H1 (cell line): ENCODE results near the gene MTCL3.

Experiments used
- CTCF ChIA-PET: fragments of 300-600 bp; sonication (Branson Sonifier 250); formaldehyde crosslinking; loops from one replicate; lab custom pipeline; 2021; ENCODE audit not compliant: partially characterized antibody; lab: Charles Lee
- POLR2A ChIA-PET: fragments of 300-600 bp; sonication (Branson Sonifier 250); formaldehyde crosslinking; loops from one replicate; lab custom pipeline; 2021; ENCODE audit warnings: inconsistent platforms; ENCODE audit not compliant: partially characterized antibody; lab: Charles Lee
- DNase-seq, 2 experiments: peaks; one replicate each; pipeline versions ENCODE4 v3.0.0 to v3.0.0-alpha.2; 2010 to 2022; ENCODE audit warnings: low spot score in 2 of 2, low read depth in 1 of 2, mixed read lengths in 1 of 2
- FAIRE-seq: peaks from 2 replicates; lab custom pipeline; 2011; peaks lifted over from hg19 to GRCh38; lab: Jason Lieb, UNC
- H2AFZ ChIP-seq: 2 replicates; pipeline ENCODE4 v1.8.1; 2012; ENCODE audit warnings: low read length, inconsistent platforms
- H2AK5ac ChIP-seq: 2 replicates; pipeline ENCODE4 v1.6.1; 2013; ENCODE audit warnings: low read depth, low read length
- H2BK120ac ChIP-seq: replicated peaks from 2 replicates; pipeline ENCODE3; 2013; ENCODE audit warnings: low read depth, low read length, inconsistent platforms
- H2BK12ac ChIP-seq: 2 replicates; pipeline ENCODE4 v1.6.1; 2013; ENCODE audit warnings: low read depth, low read length
- H2BK15ac ChIP-seq: 2 replicates; pipeline ENCODE4 v1.6.1; 2013; ENCODE audit warnings: low read length
- H2BK20ac ChIP-seq: 2 replicates; pipeline ENCODE4 v1.6.1; 2013; ENCODE audit warnings: low read length
- H2BK5ac ChIP-seq: 2 replicates; pipeline ENCODE4 v1.6.1; 2013; ENCODE audit warnings: low read depth, low read length
- H3K14ac ChIP-seq: 2 replicates; pipeline ENCODE4 v1.6.1; 2013; ENCODE audit warnings: inconsistent platforms; ENCODE audit not compliant: insufficient read length
- H3K18ac ChIP-seq: 2 replicates; pipeline ENCODE4 v1.6.1; 2013; ENCODE audit warnings: low read length; ENCODE audit errors: extremely low read depth
- H3K23ac ChIP-seq: 2 replicates; pipeline ENCODE4 v1.6.1; 2013; ENCODE audit warnings: inconsistent platforms; ENCODE audit not compliant: insufficient read length
- H3K23me2 ChIP-seq: 2 replicates; pipeline ENCODE4 v1.6.1; 2013; ENCODE audit warnings: low read depth, low read length
- H3K27ac ChIP-seq: 2 replicates; pipeline ENCODE4 v1.6.1; 2011; ENCODE audit warnings: low read depth, low read length, inconsistent platforms
- H3K27me3 ChIP-seq, 4 experiments: replicated peaks in 1 of 4; 1 replicate in 1 of 4; 2 replicates in 3 of 4; pipeline versions ENCODE4 v1.6.1 to v1.8.1; 2011 to 2013; ENCODE audit warnings: low read length in 3 of 4, mild to moderate bottlenecking in 3 of 4, inconsistent platforms in 2 of 4, mixed read lengths in 2 of 4, moderate library complexity in 1 of 4; ENCODE audit not compliant: control insufficient read depth in 3 of 4, insufficient read depth in 3 of 4; ENCODE audit errors: extremely low read depth in 1 of 4
- H3K36me3 ChIP-seq, 4 experiments: 2 replicates each; pipeline versions ENCODE4 v1.6.1 to v1.8.1; 2011 to 2013; ENCODE audit warnings: mild to moderate bottlenecking in 4 of 4, low read length in 3 of 4, moderate library complexity in 2 of 4, control low read depth in 1 of 4, inconsistent platforms in 1 of 4; ENCODE audit not compliant: insufficient read depth in 4 of 4, control insufficient read depth in 2 of 4
- H3K4ac ChIP-seq: replicated peaks from 2 replicates; pipeline ENCODE3; 2013; ENCODE audit warnings: low read length, low read depth, mixed read lengths, inconsistent platforms; ENCODE audit not compliant: insufficient read length
- H3K4me1 ChIP-seq, 4 experiments: replicated peaks in 1 of 4; 1 replicate in 1 of 4; 2 replicates in 3 of 4; pipeline versions ENCODE4 v1.6.1 to v1.8.1; 2011 to 2013; ENCODE audit warnings: low read length in 3 of 4, inconsistent platforms in 2 of 4, mixed read lengths in 1 of 4; ENCODE audit not compliant: insufficient read depth in 4 of 4, control insufficient read depth in 3 of 4
- H3K4me2 ChIP-seq, 2 experiments: 2 replicates each; pipeline versions ENCODE4 v1.6.1 to v1.8.1; 2011 to 2013; ENCODE audit warnings: low read depth in 2 of 2, low read length in 2 of 2, control low read depth in 1 of 2, inconsistent platforms in 1 of 2, mild to moderate bottlenecking in 1 of 2; ENCODE audit not compliant: insufficient read depth in 1 of 2
- H3K4me3 ChIP-seq, 4 experiments: fragments of 200-600, 300-600 bp in 1 of 4; sonication (generic), shearing (Covaris generic), sonication (Bioruptor Twin) in 1 of 4; 2 replicates each; pipeline versions ENCODE4 v1.5.1 to v1.8.1; 2011 to 2016; ENCODE audit warnings: low read length in 4 of 4, low read depth in 3 of 4, control low read depth in 2 of 4, inconsistent platforms in 2 of 4, mild to moderate bottlenecking in 2 of 4, mixed read lengths in 1 of 4, moderate library complexity in 1 of 4; ENCODE audit not compliant: insufficient read depth in 2 of 4; ENCODE audit errors: extremely low read depth in 1 of 4
- H3K56ac ChIP-seq: replicated peaks from 2 replicates; pipeline ENCODE3; 2013; ENCODE audit warnings: low read depth, mild to moderate bottlenecking, mixed read lengths, low read length, inconsistent platforms; ENCODE audit not compliant: insufficient read length
- H3K79me1 ChIP-seq: 2 replicates; pipeline ENCODE4 v1.6.1; 2013; ENCODE audit warnings: low read depth, low read length, control low read depth
- H3K79me2 ChIP-seq, 2 experiments: 2 replicates each; pipeline versions ENCODE4 v1.6.1 to v1.8.1; 2012 to 2013; ENCODE audit warnings: low read length in 2 of 2, mild to moderate bottlenecking in 2 of 2, inconsistent platforms in 1 of 2; ENCODE audit not compliant: insufficient read depth in 2 of 2, control insufficient read depth in 1 of 2
- H3K9ac ChIP-seq, 4 experiments: replicated peaks in 1 of 4; 1 replicate in 1 of 4; 2 replicates in 3 of 4; pipeline versions ENCODE4 v1.6.1 to v1.8.1; 2011 to 2013; ENCODE audit warnings: low read depth in 3 of 4, low read length in 3 of 4, control low read depth in 2 of 4, mild to moderate bottlenecking in 2 of 4, moderate library complexity in 2 of 4, inconsistent platforms in 1 of 4; ENCODE audit errors: extremely low read depth in 1 of 4
- H3K9me3 ChIP-seq, 2 experiments: 2 replicates each; pipeline versions ENCODE4 v1.6.1 to v1.8.1; 2012 to 2013; ENCODE audit warnings: mild to moderate bottlenecking in 2 of 2, moderate library complexity in 2 of 2, control low read depth in 1 of 2, inconsistent platforms in 1 of 2, low read depth in 1 of 2, low read length in 1 of 2, mixed read lengths in 1 of 2; ENCODE audit not compliant: insufficient read depth in 2 of 2
- H4K20me1 ChIP-seq, 2 experiments: replicated peaks in 1 of 2; 2 replicates each; pipeline versions ENCODE3 to v1.8.1; 2011 to 2013; ENCODE audit warnings: inconsistent platforms in 2 of 2, low read length in 2 of 2, mild to moderate bottlenecking in 1 of 2; ENCODE audit not compliant: insufficient read depth in 2 of 2, control insufficient read depth in 1 of 2
- H4K5ac ChIP-seq: 2 replicates; pipeline ENCODE4 v1.6.1; 2013; ENCODE audit warnings: low read length, low read depth, mixed read lengths, inconsistent platforms; ENCODE audit not compliant: insufficient read length
- H4K8ac ChIP-seq: 2 replicates; pipeline ENCODE4 v1.8.0; 2013; ENCODE audit warnings: mild to moderate bottlenecking, moderate library complexity, low read length, inconsistent platforms; ENCODE audit not compliant: insufficient read depth; ENCODE audit errors: extremely low read depth
- H4K91ac ChIP-seq: replicated peaks from 2 replicates; pipeline ENCODE3; 2013; ENCODE audit warnings: low read length, mixed read lengths, inconsistent platforms; ENCODE audit not compliant: insufficient read length
- BCL11A ChIP-seq, 2 experiments: IDR thresholded peaks; one replicate each; pipeline ENCODE4 v1.6.1; 2011; ENCODE audit warnings: low read depth in 2 of 2, low read length in 2 of 2, mild to moderate bottlenecking in 2 of 2
- WGBS, 2 experiments: shearing (Covaris generic) in 1 of 2; methylation state at CpG; one replicate each; pipeline versions ENCODE4 v1.1.6 to v1.1.7; 2013 to 2015; ENCODE audit warnings: low lambda C conversion rate in 2 of 2, mixed read lengths in 2 of 2, inconsistent platforms in 1 of 2, low coverage in 1 of 2, missing lambda C conversion rate in 1 of 2; ENCODE audit not compliant: insufficient replicate concordance in 2 of 2, insufficient coverage in 1 of 2, insufficient read length in 1 of 2; ENCODE audit errors: extremely low coverage in 1 of 2, missing lambda C conversion rate in 1 of 2; 5-methylcytosine and 5-hydroxymethylcytosine counted together

MTCL3 gene

DNA sequence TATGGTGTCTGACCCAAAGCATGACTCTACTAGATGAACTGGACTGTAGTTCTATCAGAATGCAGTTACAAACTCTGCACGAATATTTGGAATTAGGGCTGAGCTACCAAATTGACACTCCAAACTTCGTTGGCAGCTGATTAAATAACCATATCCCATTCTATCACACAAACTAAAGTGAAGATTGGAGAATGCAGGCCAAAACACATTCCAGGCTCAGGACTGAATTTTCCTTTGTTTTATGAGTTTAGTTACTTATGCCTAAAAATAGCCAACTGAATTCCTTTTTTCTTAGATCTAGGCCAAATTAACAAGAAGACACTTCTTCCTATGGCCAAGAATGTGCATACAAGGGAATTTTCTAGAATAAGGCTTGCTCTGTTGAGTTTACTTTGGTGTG is 50.2 kb downstream of the MTCL3 start:
- H3K27ac ChIP-seq, result no peak overlapping the region
- H2BK15ac ChIP-seq, result no peak overlapping the region
- no peak overlapping the region for H3K4me2 ChIP-seq
- H3K23me2 ChIP-seq, result no peaks in the 10 kb centered on the region
- no peaks in the 10 kb centered on the region for H3K79me2 ChIP-seq
- no peaks in the 10 kb centered on the region for H3K4me1 ChIP-seq
- H2BK20ac ChIP-seq, result no peak overlapping the region
- no peak overlapping the region for H4K91ac ChIP-seq
- H3K9me3 ChIP-seq, result no peaks in the 10 kb centered on the region
- H2AFZ ChIP-seq, result no peak overlapping the region
- no peak overlapping the region for H2AK5ac ChIP-seq
- no peak overlapping the region for H3K18ac ChIP-seq
- H2BK12ac ChIP-seq, result no peak overlapping the region
- CTCF ChIA-PET, result interaction anchor here (0.6 to 14.6 kb wide), 4 partner anchors 29 to 78 kb away, joined by 3 to 221 read pairs (median 8); partner anchors contain the start of gene MTCL3
- no peaks in the 10 kb centered on the region for H3K79me1 ChIP-seq
- no peak overlapping the region for H3K14ac ChIP-seq
- H3K9ac ChIP-seq, result no peak overlapping the region
- H3K56ac ChIP-seq, result no peak overlapping the region
- H2BK120ac ChIP-seq, result no peak overlapping the region
- H3K4me3 ChIP-seq, result no peak overlapping the region
- H3K23ac ChIP-seq, result no peak overlapping the region
- 81% methylated on average over 2 of the region's 2 CpGs; no CpG with 5 or more reads in 1 of the 2 experiments for WGBS, 2 experiments
- no peak for TF ChIP-seq BCL11A (IDR thresholded peaks at IDR 0.05; ENCODE audit: low read depth in 2 of 2, low read length in 2 of 2)
- DNase-seq (no peak), FAIRE-seq (no peak)
- POLR2A ChIA-PET, result interaction anchor here (1.4 to 2.3 kb wide), 2 partner anchors 11 to 47 kb away, joined by 6 to 9 read pairs; no protein-coding TSS in a partner anchor
- H3K4ac ChIP-seq, result no peak overlapping the region
- no peaks in the 10 kb centered on the region for H3K27me3 ChIP-seq
- H4K20me1 ChIP-seq, result no peaks in the 10 kb centered on the region
- H2BK5ac ChIP-seq, result no peak overlapping the region
- no peak overlapping the region for H4K5ac ChIP-seq
- H3K36me3 ChIP-seq, result peaks cover 0 to 17% (median 4%) of the 10 kb centered on the region in 4 experiments; a peak in 3 of 8 replicates
- H4K8ac ChIP-seq, result no peak overlapping the region
